ENCODE data around the gene PPP1CB.

GRCh38 chr2:28750316-28751251 lies 1.0 kb upstream of the PPP1CB start:
- TF ChIP-seq CTCF (IDR thresholded peaks at IDR 0.05) (peak in 1 of 6 experiments; percentile 15), POLR2A (IDR thresholded peaks at IDR 0.05) (no peak)

All from adrenal gland (tissue), 5 donors.